Measurements from ENCODE around the gene IGSF21. TPM values are rescaled to one million over a fixed set of nuclear protein-coding genes. Genes with fewer than 3 reads are reported as not detected.

Gene IGSF21
- total RNA-seq, 2 experiments from 2014 or later: not detected

- H3K27ac Mint-ChIP-seq: no peak overlapping the region
- no peaks in the 10 kb centered on the region for H3K9me3 Mint-ChIP-seq
- no peak overlapping the region for H3K4me3 Mint-ChIP-seq
- no peaks in the 10 kb centered on the region for H3K36me3 Mint-ChIP-seq (ENCODE audit: low read depth)
- ATAC-seq (peak; percentile 63), DNase-seq (peak; percentile 57)
- intact Hi-C loops (cut with micrococcal nuclease): no loop called here
- peaks cover 8% of the 10 kb centered on the region for H3K4me1 Mint-ChIP-seq (ENCODE audit: low read depth)
- TF ChIP-seq, protein P1, sequence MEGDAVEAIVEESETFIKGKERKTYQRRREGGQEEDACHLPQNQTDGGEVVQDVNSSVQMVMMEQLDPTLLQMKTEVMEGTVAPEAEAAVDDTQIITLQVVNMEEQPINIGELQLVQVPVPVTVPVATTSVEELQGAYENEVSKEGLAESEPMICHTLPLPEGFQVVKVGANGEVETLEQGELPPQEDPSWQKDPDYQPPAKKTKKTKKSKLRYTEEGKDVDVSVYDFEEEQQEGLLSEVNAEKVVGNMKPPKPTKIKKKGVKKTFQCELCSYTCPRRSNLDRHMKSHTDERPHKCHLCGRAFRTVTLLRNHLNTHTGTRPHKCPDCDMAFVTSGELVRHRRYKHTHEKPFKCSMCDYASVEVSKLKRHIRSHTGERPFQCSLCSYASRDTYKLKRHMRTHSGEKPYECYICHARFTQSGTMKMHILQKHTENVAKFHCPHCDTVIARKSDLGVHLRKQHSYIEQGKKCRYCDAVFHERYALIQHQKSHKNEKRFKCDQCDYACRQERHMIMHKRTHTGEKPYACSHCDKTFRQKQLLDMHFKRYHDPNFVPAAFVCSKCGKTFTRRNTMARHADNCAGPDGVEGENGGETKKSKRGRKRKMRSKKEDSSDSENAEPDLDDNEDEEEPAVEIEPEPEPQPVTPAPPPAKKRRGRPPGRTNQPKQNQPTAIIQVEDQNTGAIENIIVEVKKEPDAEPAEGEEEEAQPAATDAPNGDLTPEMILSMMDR (IDR thresholded peaks at IDR 0.05): no peak
- ChIA-PET POLR2A (no interaction called here), CTCF (no interaction called here)
- peaks cover 60% of the 10 kb centered on the region for H3K27me3 Mint-ChIP-seq
These were observed 3.4 kb downstream of the IGSF21 start for GRCh38 chr1:18110968-18111367.

DNA sequence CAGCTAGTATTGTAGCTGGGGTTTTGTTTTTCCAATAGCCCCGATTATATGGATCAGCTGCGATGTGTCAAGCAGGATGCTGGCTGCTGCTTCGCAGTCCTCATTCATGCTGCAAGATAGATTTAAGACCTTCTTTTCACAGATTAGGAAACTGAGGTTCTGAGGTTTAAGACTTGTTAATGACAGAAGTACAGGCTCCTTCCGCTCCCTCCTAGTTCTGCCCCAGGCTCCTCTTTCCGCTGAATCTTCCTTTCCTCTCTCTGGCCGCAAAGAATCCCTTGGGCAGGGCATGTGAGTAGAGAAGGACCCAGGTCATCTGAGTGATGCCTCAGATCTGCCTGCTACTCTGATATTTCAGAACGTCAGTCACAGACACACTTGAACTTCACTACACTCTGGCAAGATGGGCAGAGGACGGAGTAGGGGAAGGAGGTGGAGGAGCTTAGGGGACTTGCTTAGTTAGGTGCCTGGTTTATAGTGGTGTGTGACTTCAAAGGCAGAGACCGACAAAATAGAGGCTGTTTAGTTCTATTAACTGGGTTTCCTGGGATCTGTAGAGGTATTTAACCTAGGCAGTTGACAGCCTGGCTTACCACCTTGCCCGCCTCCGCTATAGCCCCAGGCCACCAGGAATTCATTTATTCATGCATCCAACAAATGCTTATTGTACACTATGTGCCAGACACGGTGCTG, 4.2 kb downstream of the IGSF21 start:
- Mint-ChIP-seq H3K27ac (no peak overlapping the region), H3K4me1 (ENCODE audit: low read depth) (peaks cover 8% of the 10 kb centered on the region), H3K4me3 (no peak overlapping the region), H3K9me3 (no peaks in the 10 kb centered on the region), H3K27me3 (peaks cover 59% of the 10 kb centered on the region), H3K36me3 (ENCODE audit: low read depth) (no peaks in the 10 kb centered on the region)
- POLR2A ChIA-PET: no interaction called here
- DNase-seq (no peak), ATAC-seq (no peak)
- CTCF ChIA-PET: interaction anchor here (1.1 kb wide), 1 partner anchor 11 kb away, joined by 3 read pairs; no protein-coding TSS in a partner anchor
- intact Hi-C loops (cut with micrococcal nuclease): no loop called here
- TF ChIP-seq, protein P1 (IDR thresholded peaks at IDR 0.05): no peak

DNA sequence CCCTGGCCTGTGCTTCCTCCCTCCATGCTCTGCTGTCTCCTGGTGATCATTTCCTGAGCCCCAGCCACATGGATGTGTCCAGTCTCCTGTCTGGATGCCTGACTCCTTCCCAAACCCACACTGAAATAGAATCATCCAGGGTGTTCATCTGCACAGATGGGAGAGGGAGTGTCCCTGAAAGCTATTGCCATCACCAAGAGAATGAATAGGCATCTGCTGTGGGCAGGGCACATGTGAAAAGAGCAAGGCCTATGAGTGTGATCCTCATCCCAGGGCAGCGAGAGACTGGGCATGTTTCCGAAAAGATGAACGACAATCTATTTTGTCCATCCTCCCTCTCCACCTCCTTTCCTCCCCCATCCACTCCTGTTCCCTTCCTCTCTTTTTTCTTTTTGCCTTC, 5.0 kb downstream of the IGSF21 start:
- no peak for ATAC-seq
- Mint-ChIP-seq H3K9me3 (no peaks in the 10 kb centered on the region), H3K4me3 (no peak overlapping the region), H3K27ac (no peak overlapping the region), H3K36me3 (ENCODE audit: low read depth) (no peaks in the 10 kb centered on the region), H3K27me3 (peaks cover 53% of the 10 kb centered on the region), H3K4me1 (ENCODE audit: low read depth) (peaks cover 8% of the 10 kb centered on the region)
- intact Hi-C loops (cut with micrococcal nuclease): no loop called here
- ChIA-PET CTCF (interaction anchor here (1.1 kb wide), 1 partner anchor 12 kb away, joined by 3 read pairs; no protein-coding TSS in a partner anchor), POLR2A (no interaction called here)
- TF ChIP-seq, protein P1 (IDR thresholded peaks at IDR 0.05): no peak
- no peak for DNase-seq

DNA sequence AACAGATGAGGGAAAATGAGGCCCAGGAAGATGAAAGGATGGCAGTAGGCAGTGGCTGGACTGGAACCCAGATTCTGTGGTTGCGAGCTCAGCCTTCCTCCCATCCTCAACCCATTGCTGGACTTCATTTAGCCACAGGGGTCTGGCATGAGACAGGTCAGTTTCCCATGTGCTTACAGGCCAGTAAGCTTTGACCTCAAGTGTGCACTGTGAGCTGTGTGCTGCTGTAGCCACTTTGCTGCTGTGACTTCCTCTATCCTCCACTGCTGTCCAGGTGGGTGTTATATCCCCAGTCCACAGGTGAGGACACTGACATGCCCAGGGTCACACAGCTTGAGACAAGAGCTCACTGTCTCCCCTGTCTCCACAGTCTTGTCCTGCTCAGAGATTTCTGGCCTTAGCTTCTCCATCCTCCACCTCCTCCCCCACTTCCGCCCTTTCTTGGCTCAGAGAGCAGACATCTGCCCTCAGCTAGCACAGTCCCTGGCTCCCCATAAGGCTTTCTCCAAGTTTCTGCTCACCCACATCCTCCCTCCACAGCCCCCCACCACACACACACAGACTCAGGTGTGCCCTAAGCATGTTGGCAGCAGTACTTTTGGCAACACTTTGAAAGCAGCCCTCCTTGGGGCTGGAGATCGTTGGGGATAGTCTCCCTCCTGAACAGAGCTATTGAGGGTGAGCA, 7.3 kb downstream of the IGSF21 start:
- H3K4me3 Mint-ChIP-seq: no peak overlapping the region
- intact Hi-C loops (cut with micrococcal nuclease): no loop called here
- H3K36me3 Mint-ChIP-seq (ENCODE audit: low read depth): no peaks in the 10 kb centered on the region
- peaks cover 2% of the 10 kb centered on the region for H3K4me1 Mint-ChIP-seq (ENCODE audit: low read depth)
- no peak overlapping the region for H3K27ac Mint-ChIP-seq
- DNase-seq: no peak
- no peaks in the 10 kb centered on the region for H3K9me3 Mint-ChIP-seq
- ATAC-seq: no peak
- POLR2A ChIA-PET: no interaction called here
- TF ChIP-seq, protein P1 (IDR thresholded peaks at IDR 0.05): no peak
- CTCF ChIA-PET: no interaction called here
- H3K27me3 Mint-ChIP-seq: peaks cover 44% of the 10 kb centered on the region

- H3K27ac Mint-ChIP-seq: no peak overlapping the region
- no peaks in the 10 kb centered on the region for H3K36me3 Mint-ChIP-seq (ENCODE audit: low read depth)
- no peak for ATAC-seq
- no peaks in the 10 kb centered on the region for H3K9me3 Mint-ChIP-seq
- CTCF ChIA-PET: no interaction called here
- intact Hi-C loops (cut with micrococcal nuclease): no loop called here
- TF ChIP-seq, protein P1 (IDR thresholded peaks at IDR 0.05): no peak
- H3K27me3 Mint-ChIP-seq: peaks cover 32% of the 10 kb centered on the region
- no peaks in the 10 kb centered on the region for H3K4me1 Mint-ChIP-seq (ENCODE audit: low read depth)
- no peak for DNase-seq
- no peak overlapping the region for H3K4me3 Mint-ChIP-seq
- POLR2A ChIA-PET: no interaction called here
These were observed 9.2 kb downstream of the IGSF21 start for GRCh38 chr1:18116777-18117176.

All from activated CD8-positive, alpha-beta T cell treated with anti-CD3 and anti-CD28 coated beads for 36 hours (primary cell).